Measurements from ENCODE around the gene MYO5C.

- TF ChIP-seq CTCF (IDR thresholded peaks at IDR 0.05 in 8 of 11, conservative IDR thresholded peaks at IDR 0.05 in 3 of 11): no peak
- no peak for TF ChIP-seq POLR2A (IDR thresholded peaks at IDR 0.05)
- no peak for TF ChIP-seq POLR2AphosphoS5 (IDR thresholded peaks at IDR 0.05)
These were observed 48.1 kb downstream of the MYO5C start for GRCh38 chr15:52247461-52247860.
